ENCODE data around the gene SUGCT.
"Not testable (repeated sequence)": the region's sequence is repeated elsewhere in the genome, so short reads cannot be mapped to it uniquely, and the experiment has no call there.

SUGCT gene

DNA sequence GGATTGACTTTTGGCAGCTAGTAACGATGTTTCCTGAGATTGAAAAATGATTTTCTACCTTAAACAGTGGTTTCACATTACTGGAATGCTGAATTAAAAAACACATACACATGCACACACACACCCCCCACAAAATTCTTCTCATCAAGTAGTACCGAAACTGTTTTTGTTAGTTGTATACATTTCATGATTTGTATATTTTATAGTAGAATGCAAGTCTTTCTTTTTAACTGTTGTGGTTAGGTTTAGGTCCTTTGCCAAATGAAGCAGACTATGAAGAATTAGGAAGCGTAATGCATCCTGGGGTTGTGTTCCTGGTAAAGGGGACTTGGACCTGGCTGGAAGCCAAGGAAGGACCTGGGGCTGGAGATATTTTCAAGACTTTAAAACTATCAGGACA is 505.8 kb downstream of the SUGCT start:
- H3K27ac ChIP-seq: no peak overlapping the region
- DNase-seq (ENCODE audit: low read depth, low spot score): no peak

DNA sequence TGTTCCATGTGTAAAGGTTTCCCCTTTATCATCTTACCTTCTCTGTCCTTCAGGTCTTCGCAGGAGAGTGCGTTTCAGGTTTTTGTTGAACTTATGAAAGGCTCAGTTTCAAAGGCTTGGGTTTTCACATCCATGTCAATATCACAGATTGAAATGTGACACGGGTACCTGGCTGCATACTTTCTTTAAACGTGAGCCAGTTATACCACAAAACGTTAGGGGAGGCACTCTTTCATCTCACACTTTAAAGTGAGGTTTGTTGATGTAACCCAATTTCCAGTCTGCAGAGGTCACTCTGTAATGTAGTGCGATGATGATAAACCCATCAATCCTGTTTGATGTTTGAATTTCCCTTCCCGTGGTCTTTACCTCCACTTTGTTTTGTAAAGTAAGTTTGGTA is 506.9 kb downstream of the SUGCT start:
- no peak for DNase-seq (ENCODE audit: low read depth, low spot score)
- H3K27ac ChIP-seq: no peak overlapping the region

DNA sequence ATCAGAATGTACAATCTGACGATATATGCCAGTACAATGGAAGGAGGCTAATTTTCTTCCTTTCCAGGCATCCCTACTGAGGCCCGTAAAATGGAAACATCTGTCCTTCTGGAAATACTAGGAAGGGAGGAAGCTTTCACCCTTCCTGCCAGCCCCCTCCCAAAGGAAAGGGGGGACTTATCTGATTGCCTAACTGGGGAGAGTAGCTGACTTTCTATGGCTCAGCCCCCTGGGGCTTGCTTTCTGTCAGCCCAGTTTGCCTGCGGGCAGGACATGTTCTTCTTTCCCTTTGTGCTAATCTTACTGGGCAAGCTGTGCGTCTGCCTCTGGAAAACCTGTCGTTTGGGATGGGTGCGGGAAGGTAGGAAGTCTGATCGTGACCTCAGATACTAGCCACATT is 508.9 kb downstream of the SUGCT start:
- DNase-seq (ENCODE audit: low read depth, low spot score): no peak
- H3K27ac ChIP-seq: no peak overlapping the region

DNA sequence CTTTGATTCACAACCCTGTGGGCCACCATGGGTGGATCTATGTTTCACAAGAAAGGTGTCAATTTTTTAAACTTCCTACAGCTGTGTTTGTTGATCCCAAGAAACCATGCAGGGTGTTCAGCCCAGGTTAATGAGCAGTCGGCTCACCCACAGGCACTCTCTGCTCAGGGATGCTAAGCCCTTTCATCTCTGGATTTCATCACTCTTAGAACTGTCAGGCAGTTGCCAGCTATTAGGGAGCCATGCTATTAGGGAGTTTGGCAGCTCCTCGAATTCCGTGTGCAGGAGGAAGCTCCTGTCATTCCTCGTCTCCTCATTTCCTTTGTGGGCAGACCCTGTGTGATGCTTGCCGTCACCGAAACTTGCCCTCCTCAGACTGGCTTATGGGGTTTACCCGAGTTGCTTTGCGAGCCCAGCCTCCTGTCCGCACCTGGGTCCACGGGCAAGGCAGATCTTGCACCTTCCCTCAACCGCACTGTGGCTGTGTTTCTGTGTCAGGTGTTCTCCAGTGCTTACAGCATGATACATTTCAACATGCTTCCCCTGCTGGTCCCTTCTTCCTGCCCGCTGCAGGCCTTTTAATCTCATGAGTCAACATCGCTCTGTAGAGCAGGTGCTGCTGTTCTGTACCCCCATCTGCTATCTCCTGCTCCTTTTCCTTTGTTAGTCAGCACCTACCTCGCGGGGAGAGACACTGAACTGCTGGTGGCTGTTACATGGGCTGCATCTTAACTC is 509.8 kb downstream of the SUGCT start:
- DNase-seq (ENCODE audit: low read depth, low spot score): no peak

DNA sequence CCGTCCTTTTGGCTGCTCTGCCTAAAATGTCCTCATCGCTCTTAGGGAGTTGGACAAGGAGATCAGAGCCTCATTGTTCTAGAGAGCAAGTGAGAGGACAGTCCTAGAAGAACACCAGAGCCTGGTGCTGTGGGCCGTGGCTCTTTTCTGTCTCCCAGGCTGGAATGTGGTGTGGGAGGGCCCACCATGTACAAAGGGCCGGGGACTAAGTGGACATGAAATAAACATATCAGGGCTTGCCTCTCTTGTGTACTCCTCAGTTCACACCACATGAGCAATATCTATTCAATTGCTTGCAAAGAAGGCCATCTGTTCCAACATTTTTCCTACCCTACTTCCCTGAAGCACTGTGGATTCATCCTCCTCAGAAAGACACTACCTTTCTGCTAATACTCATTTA is 510.4 kb downstream of the SUGCT start:
- no peak for DNase-seq (ENCODE audit: low read depth, low spot score)
- H3K27ac ChIP-seq: no peak overlapping the region

More for the DNA sequence above, 509.8 kb downstream of the SUGCT start:
- H3K27ac ChIP-seq: no peak overlapping the region

DNA sequence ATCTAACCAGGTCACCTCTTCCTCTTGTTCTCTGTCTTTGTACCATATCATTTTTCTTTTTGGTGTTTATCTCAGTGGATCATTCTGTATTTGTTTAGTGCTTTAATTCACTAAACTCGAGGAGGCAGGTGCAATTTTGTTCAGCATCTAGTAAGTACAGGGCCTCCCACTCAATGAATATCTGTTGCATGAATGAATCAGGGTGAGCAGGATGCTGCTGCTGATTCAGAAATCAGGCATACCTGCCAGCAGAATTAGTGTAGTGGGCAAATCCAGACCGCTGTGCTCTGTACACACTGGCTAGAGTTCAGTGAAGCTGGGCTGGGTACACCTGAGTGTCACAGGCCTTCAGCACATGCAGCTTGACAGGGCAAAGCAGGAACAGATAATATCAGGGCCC is 511.9 kb downstream of the SUGCT start:
- DNase-seq (ENCODE audit: low read depth, low spot score): peak; percentile 5
- H3K27ac ChIP-seq: no peak overlapping the region

DNA sequence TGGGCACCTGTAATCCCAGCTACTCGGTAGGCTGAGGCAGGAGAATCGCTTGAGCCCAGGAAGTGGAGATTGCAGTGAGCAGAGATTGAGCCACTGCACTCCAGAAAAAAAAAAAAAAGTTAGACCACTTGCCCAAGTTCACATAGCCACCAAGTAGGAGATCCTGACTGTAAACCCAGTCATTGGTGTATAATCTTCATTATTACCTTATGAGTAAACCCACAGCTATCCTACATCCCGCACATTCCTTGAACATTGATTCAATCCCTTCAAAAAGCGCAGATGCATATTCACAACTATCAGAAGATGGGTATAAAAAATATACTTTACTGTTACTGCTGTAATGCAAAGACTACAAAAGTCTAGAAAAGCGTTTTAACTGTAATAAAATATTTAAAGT is 512.9 kb downstream of the SUGCT start:
- H3K27ac ChIP-seq: no peak overlapping the region
- no peak for DNase-seq (ENCODE audit: low read depth, low spot score)

DNA sequence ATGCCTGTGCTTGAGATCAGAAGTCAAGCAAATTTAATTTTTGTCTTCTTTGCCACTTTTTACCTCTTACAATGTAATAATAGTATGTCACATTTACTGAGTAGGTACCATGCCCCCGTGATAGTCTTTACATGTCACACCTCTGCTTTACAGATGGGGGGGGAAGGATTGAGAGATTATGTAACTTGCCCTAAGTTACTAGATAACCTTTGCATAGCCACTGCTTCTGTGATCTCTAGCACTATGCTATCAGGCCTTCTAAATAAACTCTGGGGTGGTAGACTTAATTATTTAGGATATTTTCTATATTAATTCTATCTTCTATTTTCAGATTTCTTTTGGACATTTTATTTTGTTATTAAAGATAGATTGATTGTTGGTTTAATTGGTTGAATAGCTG is 514.4 kb downstream of the SUGCT start:
- H3K27ac ChIP-seq: no peak overlapping the region
- no peak for DNase-seq (ENCODE audit: low read depth, low spot score)

DNA sequence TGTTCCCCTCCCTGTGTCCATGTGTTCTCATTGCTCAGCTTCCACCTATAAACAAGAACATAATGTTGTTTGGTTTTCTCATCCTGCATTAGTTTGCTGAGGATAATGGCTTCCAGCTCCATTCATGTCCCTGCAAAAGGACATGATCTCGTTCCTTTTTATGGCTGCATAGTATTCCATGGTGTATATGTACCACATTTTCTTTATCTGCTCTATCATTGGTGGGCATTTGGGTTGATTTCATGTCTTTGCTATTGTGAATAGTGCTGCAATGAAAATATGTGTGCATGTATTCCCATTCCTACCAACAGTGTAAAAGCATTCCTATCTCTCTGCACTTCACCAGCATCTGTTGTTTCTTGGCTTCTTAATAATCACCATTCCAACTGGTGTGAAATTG is 516.1 kb downstream of the SUGCT start:
- not testable (repeated sequence) for H3K27ac ChIP-seq

DNA sequence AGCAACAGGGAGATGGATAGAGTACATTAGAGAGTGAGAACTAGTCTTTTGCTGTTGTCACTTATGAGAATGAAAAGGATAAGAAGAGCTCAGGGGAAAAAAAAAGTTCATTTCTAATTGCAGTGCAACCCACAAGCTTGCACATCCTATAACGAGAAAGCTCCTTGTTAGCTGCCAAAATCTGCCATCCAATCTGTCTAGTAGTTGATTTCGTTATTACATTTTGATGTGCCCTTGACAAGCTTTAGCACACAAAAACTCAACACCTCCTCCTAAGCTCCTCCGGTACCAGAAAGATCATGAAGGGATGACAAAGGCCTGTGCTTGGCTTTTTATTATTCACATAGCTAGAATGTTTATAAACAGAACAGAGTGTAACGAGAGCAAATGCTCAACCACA is 519.4 kb downstream of the SUGCT start:
- no peak for DNase-seq (ENCODE audit: low read depth, low spot score)
- no peak overlapping the region for H3K27ac ChIP-seq

More for the DNA sequence above, 516.1 kb downstream of the SUGCT start:
- not testable (repeated sequence) for DNase-seq (ENCODE audit: low read depth, low spot score)

DNA sequence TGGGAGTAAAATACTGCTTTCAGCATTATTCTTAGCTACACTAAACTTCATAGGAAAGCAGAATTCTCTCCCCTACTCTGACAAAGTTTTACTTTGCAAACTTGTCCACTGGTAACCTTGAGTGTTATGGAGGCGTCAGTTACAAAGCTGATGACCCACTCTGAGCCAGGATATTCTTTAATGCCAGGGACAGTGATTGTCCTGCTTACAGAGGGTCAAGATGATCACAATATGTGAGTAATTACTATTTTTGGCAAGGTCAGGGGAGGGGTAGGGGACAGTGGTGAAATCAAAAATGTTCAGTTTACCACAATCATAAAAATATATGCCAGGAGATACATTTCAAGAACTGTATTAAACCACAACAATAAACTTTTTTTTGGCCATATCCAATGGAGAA is 520.6 kb downstream of the SUGCT start:
- no peak for DNase-seq (ENCODE audit: low read depth, low spot score)
- no peak overlapping the region for H3K27ac ChIP-seq

DNA sequence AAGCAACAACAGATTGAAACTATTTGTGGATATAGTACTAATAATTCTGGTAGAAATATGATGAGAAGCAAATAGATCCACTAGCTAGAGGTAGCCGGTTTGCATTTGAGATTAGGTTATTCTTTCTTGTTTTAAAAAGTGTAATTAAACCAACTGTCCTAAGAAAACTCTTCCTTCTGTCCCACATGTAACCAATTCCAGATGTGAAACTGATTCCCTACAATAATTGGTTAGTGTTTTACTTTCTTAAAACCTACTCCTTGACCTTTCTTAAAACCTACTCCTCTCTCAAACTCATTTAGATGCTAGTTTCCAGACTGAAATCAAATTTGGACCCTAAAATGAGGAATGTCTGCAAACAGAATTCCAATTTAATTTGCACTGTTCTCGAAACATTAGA is 521.5 kb downstream of the SUGCT start:
- H3K27ac ChIP-seq: no peak overlapping the region
- DNase-seq (ENCODE audit: low read depth, low spot score): no peak

DNA sequence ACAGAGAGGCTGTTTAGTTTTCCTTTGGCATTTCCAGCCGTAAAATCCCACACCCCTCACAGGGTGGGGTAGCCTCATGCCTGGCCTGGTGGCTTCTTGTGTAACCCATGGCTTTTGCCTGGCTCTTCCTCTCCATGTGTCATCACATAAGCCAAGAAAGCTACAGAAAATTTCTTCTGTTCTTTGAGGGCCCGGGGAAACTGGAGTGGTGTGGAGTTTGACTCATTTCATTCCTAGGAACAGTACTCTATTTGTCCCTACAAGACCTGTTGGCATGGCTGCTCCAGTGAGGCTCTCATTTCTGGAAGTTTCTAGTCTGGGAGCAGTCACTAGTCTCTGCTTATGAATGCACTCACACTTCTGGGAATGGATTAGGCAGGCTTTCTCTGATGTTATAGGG is 523.9 kb downstream of the SUGCT start:
- DNase-seq (ENCODE audit: low read depth, low spot score): no peak
- peak overlapping the region; percentile 13 for H3K27ac ChIP-seq

DNA sequence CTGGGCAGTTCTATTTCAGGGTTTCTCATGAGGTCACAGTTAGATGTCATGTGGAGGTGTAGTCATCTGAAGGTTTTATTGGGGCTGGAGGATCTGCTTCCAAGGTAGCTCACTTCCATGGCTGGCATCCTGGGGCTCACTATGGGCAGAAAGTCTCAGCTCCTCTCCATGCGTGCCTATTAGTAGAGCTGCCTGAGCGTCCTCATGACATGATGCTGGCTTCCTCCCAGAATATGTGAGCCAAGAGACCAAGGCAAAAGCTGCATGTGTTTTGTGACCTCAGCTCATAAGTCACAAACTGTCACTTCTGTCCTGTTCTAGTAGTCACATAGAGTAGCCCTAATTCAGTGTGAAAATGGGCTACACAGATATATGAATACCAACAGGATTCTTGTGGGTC is 524.4 kb downstream of the SUGCT start:
- DNase-seq (ENCODE audit: low read depth, low spot score): no peak

DNA sequence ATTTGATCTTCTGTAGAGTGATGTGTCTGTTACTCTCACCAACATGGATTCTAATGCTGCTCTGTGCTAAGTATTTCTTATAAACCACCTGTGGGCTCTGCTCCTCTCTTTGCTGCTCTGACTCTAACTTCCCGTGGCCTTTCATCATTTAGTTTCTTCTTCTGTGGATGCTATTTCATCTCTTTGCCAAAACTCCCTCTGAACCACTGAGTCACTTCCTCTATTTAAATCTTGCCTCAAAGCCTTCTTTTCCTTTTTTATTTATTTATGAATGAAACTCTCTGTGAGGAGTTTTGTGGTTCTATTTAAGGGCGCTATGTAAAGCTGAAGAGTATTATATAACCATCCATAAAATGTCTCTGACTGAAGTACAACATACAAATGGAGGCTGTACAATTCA is 538.5 kb downstream of the SUGCT start:
- DNase-seq (ENCODE audit: low read depth, low spot score): no peak
- H3K27ac ChIP-seq: peak overlapping the region; percentile 71

More for the DNA sequence above, 524.4 kb downstream of the SUGCT start:
- peak overlapping the region; percentile 13 for H3K27ac ChIP-seq

DNA sequence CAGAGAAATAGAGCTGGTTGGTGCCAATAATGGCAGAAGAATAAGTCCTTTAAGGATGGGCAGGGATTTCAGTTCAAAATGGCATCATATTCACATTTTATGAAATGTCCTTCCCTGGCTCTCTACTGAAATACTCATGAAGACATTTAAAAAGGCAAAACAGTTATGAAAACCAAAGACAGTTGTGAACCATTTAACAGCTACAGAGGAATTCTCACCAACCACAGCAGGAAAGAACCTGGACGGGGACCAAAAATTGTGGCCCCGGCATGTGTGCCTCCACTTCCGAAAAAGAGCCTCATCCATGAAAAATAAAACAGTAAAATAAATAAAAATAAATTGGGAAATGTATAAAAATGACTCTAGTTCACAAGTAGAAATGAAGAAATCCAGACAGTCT is 539.5 kb downstream of the SUGCT start:
- DNase-seq (ENCODE audit: low read depth, low spot score): no peak
- peak overlapping the region; percentile 71 for H3K27ac ChIP-seq

DNA sequence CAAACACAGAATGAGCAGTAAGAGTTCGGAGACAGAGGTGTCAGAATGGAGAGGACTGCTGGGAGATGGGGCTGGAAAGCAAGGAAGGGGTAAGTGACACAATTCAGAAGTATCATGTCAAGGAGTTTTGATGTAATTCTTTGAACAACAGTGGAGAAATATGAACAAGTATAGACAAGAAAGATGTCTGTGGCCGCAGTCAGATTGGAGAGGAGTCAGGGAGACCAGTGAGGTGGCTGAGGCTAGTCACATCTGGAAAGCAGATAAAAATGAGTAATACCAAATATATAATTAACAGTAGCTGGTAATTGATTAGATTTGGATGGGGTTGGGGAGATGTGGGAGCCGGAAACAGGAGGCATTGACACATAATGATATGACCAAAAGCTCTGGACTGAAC is 540.9 kb downstream of the SUGCT start:
- peak; percentile 34 for DNase-seq (ENCODE audit: low read depth, low spot score)
- H3K27ac ChIP-seq: peak overlapping the region; percentile 40

DNA sequence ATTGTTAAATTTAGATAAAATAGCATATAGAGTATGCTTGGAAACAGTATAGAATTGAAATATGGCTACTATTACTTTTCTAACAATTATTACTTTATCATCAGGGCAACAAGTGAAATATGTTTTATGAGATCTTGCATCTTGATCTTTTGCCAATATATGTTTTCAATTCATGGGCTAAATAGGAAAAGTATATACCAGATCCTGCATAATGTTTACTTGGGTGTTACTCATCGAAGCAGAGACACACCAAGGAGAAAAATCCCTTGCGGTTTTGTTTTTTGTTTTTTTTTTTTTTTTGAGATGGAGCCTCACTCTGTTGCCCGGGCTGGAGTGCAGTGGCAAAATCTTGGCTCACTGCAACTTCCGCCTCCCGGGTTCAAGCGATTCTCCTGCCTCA is 541.4 kb downstream of the SUGCT start:
- DNase-seq (ENCODE audit: low read depth, low spot score): no peak

DNA sequence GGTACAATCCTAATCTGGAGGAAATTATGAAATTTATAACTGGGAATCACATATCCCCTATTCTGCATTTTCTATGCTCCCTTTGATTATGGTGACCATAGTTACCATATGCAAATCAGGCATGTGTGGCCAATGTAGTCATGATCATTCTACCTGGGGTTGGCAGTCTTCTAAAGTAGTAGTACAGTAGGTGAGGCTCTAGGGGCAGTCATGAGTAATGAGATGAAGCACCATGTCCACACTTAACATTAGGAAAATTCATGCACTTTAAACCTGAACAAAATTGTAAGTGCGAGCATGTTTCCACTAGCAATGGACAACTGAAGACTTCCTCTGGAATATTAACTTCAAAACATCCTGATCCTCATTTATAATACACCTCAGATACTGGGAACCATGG is 545.9 kb downstream of the SUGCT start:
- no peak for DNase-seq (ENCODE audit: low read depth, low spot score)
- H3K27ac ChIP-seq: no peak overlapping the region

More for the DNA sequence above, 541.4 kb downstream of the SUGCT start:
- peak overlapping the region; percentile 40 for H3K27ac ChIP-seq

DNA sequence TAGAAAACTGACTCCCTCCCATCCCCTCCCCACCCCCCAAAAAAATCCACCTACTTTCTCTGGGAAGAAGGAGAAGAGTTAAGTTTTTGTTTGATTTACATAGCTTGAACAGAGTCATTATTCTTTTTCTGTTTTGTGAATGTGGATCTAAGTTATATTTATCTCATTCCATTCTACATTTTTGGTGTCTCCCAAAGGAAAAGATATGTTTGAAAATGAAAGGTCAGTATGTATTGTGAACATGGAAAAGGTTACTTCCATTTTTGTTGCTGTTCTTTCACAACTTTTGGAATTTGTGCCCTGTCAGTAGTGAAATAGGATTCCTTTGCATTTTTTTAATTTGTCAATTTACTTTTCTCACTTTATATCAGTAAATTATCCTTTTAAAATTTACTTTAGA is 547.9 kb downstream of the SUGCT start:
- DNase-seq (ENCODE audit: low read depth, low spot score): no peak
- H3K27ac ChIP-seq: no peak overlapping the region

DNA sequence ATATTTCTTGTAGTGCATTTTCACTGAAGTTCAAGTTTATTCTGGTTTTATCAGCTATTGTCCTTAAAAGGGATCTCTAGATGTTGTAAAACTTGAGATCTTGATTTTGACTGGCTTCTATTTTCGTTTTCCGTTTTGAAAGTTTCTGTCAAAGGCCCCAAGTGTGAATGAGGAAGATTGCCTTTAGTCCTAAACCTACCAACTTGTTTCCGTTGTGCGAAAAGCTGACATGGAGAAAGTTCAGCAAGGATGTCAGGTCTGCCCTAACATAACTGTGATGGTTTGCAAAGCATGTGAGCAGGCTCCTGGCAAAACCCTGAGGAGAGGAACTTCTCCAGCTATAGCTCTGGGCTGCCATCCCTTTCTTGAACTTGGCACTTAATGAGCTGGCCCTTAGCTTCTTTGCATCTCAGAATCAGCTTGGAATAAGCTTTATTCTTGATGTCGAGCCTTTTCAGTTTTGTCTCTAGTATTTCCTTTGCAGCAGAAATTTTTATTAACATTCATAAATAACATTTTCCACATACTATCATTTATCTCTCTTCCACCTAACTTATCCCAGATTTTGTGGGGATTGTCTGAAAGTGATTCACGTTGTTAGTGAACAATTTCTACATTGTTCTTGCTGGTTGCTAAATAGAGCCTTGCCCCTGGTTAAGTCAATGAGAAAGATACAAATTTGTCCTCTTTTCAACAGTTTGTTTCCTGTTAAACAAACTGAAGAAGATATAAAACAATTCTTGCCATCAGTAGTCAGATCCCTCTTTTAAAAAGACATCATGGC is 559.4 kb downstream of the SUGCT start:
- H3K27ac ChIP-seq: no peak overlapping the region
- DNase-seq (ENCODE audit: low read depth, low spot score): no peak

DNA sequence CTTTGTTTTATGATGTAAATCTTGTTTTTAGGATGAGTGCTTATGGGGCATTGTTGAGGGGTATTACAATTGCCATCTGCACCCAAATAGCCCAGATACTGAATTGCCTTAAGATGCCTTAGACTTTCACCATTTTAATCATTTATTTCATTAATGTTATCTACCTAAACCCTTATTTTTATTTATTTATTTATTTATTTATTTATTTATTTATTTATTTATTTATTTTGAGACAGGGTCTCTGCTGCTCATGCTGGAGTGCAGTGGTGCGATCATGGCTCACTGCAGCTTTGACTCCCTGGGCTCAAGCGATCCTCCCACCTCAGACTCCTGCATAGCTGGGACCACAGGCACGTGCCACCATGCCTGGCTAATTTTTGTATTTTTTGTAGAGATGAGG is 560.2 kb downstream of the SUGCT start:
- H3K27ac ChIP-seq: no peak overlapping the region
- DNase-seq (ENCODE audit: low read depth, low spot score): no peak
